Measurements from ENCODE around the gene UFM1.

DNA sequence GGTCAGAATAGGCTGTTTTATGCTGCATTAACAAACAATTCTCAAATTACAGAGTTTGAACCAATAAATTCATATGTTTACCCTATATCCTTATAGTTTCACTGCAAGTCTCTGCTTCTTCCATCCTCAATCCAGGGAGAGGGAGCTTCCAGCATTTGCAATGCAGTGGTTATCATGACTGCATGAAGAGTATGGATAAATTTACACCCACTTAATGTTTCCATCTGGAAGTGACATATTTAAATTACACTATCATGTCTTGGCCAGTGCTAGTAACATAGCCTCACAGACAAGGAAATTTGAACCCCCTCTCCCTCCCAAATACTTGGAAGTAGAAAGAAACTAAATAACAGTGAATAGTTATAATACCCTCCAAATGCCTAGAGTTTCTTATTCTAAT is 33.5 kb upstream of the UFM1 start:
- TF ChIP-seq GATA3 (IDR thresholded peaks at IDR 0.05; ENCODE audit: low read depth, low read length) (no peak), GATA2 (IDR thresholded peaks at IDR 0.05; ENCODE audit: low read depth, low read length) (no peak)

Measured in SH-SY5Y (cell line).